HepG2 (cell line): Measurements from ENCODE around the gene NT5C1B. TPM values are rescaled to one million over a fixed set of nuclear protein-coding genes. Genes with fewer than 3 reads are reported as not detected.

Experiments used
- ATAC-seq: fragments of 200-7000 bp; cut with Tn5 transposase; 3 replicates; pipeline ENCODE4 v1.9.1; 2020; ENCODE audit warnings: mild to moderate bottlenecking, moderate library complexity
- BruUV-seq: library from RNA; stranded (reverse); fragments of 400-500 nt; replicated peaks from 2 replicates; lab custom pipeline; 2021; lab: Mats Ljungman, UMichigan
- CTCF ChIA-PET: fragments of 300-600 bp; formaldehyde crosslinking; extraction: SDS; loops from one replicate; lab custom pipeline; 2021; ENCODE audit warnings: low total read pairs, inconsistent platforms, low intra/inter-chr PET ratio; lab: Yijun Ruan, JAX
- POLR2A ChIA-PET: fragments of 350-600 bp; sonication (Branson Sonifier 250); formaldehyde crosslinking; loops from one replicate; lab custom pipeline; 2020; ENCODE audit warnings: antibody characterized with exemption, inconsistent platforms; lab: Yijun Ruan, JAX
- DNase-seq: peaks from one replicate; pipeline ENCODE4 v3.0.0-alpha.2; 2015; ENCODE audit warnings: low spot score
- FAIRE-seq: peaks from 3 replicates; lab custom pipeline; 2011; peaks lifted over from hg19 to GRCh38; lab: Jason Lieb, UNC
- H2AFZ ChIP-seq: one replicate; pipeline ENCODE4 v1.6.1; 2011; ENCODE audit warnings: low read length, inconsistent platforms
- H3K27ac ChIP-seq: fragments of 300-600 bp; 3 replicates; pipeline ENCODE4 v1.8.0; 2011; ENCODE audit warnings: mixed run types, mild to moderate bottlenecking, mixed read lengths, low read length, inconsistent platforms; ENCODE audit not compliant: insufficient read depth; ENCODE audit errors: extremely low read length
- H3K27me3 ChIP-seq, 2 experiments: fragments of 200-600 bp in 1 of 2; 2 replicates in 1 of 2; 3 replicates in 1 of 2; pipeline versions ENCODE4 v1.6.0 to v1.8.0; 2011; ENCODE audit warnings: low read length in 2 of 2, mild to moderate bottlenecking in 2 of 2, moderate library complexity in 2 of 2, inconsistent platforms in 1 of 2; ENCODE audit not compliant: insufficient read depth in 2 of 2, control insufficient read depth in 1 of 2
- H3K36me3 ChIP-seq, 2 experiments: fragments of 200-600 bp in 1 of 2; replicated peaks in 1 of 2; 2 replicates in 1 of 2; 3 replicates in 1 of 2; pipeline versions ENCODE4 v1.5.1 to v1.8.0; 2011; ENCODE audit warnings: low read length in 2 of 2, inconsistent platforms in 1 of 2; ENCODE audit not compliant: insufficient read depth in 2 of 2, control insufficient read depth in 1 of 2
- H3K4me1 ChIP-seq: 2 replicates; pipeline ENCODE4 v1.5.1; 2012; ENCODE audit warnings: low read length, inconsistent platforms; ENCODE audit not compliant: insufficient read depth
- H3K4me2 ChIP-seq: 2 replicates; pipeline ENCODE4 v1.6.0; 2011; ENCODE audit warnings: low read depth, low read length, inconsistent platforms
- H3K4me3 ChIP-seq, 3 experiments: fragments of 200-600 bp in 1 of 3; sonication (generic), shearing (Covaris generic) in 1 of 3; replicated peaks in 1 of 3; 2 replicates each; pipeline ENCODE4 v1.5.1; 2011 to 2016; ENCODE audit warnings: low read length in 3 of 3, inconsistent platforms in 2 of 3, low read depth in 2 of 3, mild to moderate bottlenecking in 2 of 3, control low read depth in 1 of 3, mixed read lengths in 1 of 3; ENCODE audit not compliant: insufficient read depth in 1 of 3
- H3K79me2 ChIP-seq: one replicate; pipeline ENCODE4 v1.6.1; 2011; ENCODE audit warnings: low read length, inconsistent platforms; ENCODE audit not compliant: insufficient read depth
- H3K9ac ChIP-seq: 2 replicates; pipeline ENCODE4 v1.6.0; 2011; ENCODE audit warnings: mild to moderate bottlenecking, low read depth, low read length, inconsistent platforms; ENCODE audit not compliant: insufficient read depth
- H3K9me3 ChIP-seq: 2 replicates; pipeline ENCODE4 v1.5.1; 2012; ENCODE audit warnings: mild to moderate bottlenecking, low read length
- H4K20me1 ChIP-seq: 2 replicates; pipeline ENCODE4 v1.6.0; 2011; ENCODE audit warnings: inconsistent platforms, mild to moderate bottlenecking, low read length, moderate library complexity; ENCODE audit not compliant: insufficient read depth
- ATRX ChIP-seq: sonication (generic); formaldehyde crosslinking; IDR thresholded peaks from 2 replicates; pipeline ENCODE4 v1.4.0; 2020; ENCODE audit warnings: missing genetic modification reagents, borderline replicate concordance
- CEBPB ChIP-seq: IDR thresholded peaks from 2 replicates; pipeline ENCODE4 v1.6.1; 2011; ENCODE audit warnings: low read depth, low read length, improper control_type of control experiment, borderline replicate concordance
- EHMT2 ChIP-seq: fragments of 200-600 bp; sonication (generic); IDR thresholded peaks from 2 replicates; pipeline ENCODE4 v1.7.0; 2017; ENCODE audit warnings: antibody characterized with exemption, low read depth, low read length, borderline replicate concordance
- NR2C2 ChIP-seq: sonication (generic); formaldehyde crosslinking; IDR thresholded peaks from 2 replicates; pipeline ENCODE4 v1.4.0; 2020; ENCODE audit warnings: missing genetic modification reagents, mild to moderate bottlenecking, moderate library complexity, borderline replicate concordance
- SNAI1 ChIP-seq: sonication (generic); formaldehyde crosslinking; IDR thresholded peaks from 2 replicates; pipeline ENCODE4 v1.5.0; 2020; ENCODE audit warnings: mild to moderate bottlenecking, missing genetic modification reagents, borderline replicate concordance
- TEAD2 ChIP-seq: sonication (generic); formaldehyde crosslinking; IDR thresholded peaks from 2 replicates; pipeline ENCODE4 v1.9.0; 2021; ENCODE audit warnings: missing genetic modification reagents
- XBP1 ChIP-seq: sonication (generic); formaldehyde crosslinking; IDR thresholded peaks from 2 replicates; pipeline ENCODE4 v1.5.0; 2020; ENCODE audit warnings: missing genetic modification reagents
- ZFP90 ChIP-seq: sonication (generic); formaldehyde crosslinking; IDR thresholded peaks from 2 replicates; pipeline ENCODE4 v1.8.0; 2022; ENCODE audit warnings: missing genetic modification reagents, mild to moderate bottlenecking, inconsistent platforms, borderline replicate concordance
- ZKSCAN8 ChIP-seq: IDR thresholded peaks from 2 replicates; pipeline ENCODE4 v1.6.1; 2016; ENCODE audit warnings: borderline replicate concordance, missing genetic modification reagents, missing compliant biosample characterization
- ZNF282 ChIP-seq: fragments of 450-650 bp; IDR thresholded peaks from 2 replicates; pipeline ENCODE4 v1.6.1; 2018; ENCODE audit not compliant: partially characterized antibody
- ZNF777 ChIP-seq: sonication (generic); formaldehyde crosslinking; IDR thresholded peaks from 2 replicates; pipeline ENCODE4 v1.4.0; 2020; ENCODE audit warnings: missing genetic modification reagents
- ZNF816 ChIP-seq: sonication (generic); formaldehyde crosslinking; IDR thresholded peaks from 2 replicates; pipeline ENCODE4 v1.8.0; 2022; ENCODE audit warnings: missing genetic modification reagents, mild to moderate bottlenecking, borderline replicate concordance
- WGBS: methylation state at CpG from one replicate; pipeline ENCODE4 v1.1.6; 2017; ENCODE audit warnings: low lambda C conversion rate; 5-methylcytosine and 5-hydroxymethylcytosine counted together
- in situ Hi-C: cut with HindIII; loops from 2 replicates; pipeline ENCODE4 v1.10.0; 2017; ENCODE audit warnings: low pct_unique_long_range_greater_than_20kb; ENCODE audit not compliant: extremely low pct_ligation_motif_present
- intact Hi-C: fragments of 100-400 bp; cut with micrococcal nuclease; formaldehyde crosslinking; loops from one replicate; pipeline ENCODE4 v1.10.0; 2022; ENCODE audit not compliant: unreplicated experiment
- polyA plus RNA-seq, 8 experiments: library from polyadenylated mRNA; depleted of rRNA in 3 of 8; stranded (reverse) in 7 of 8; unstranded in 1 of 8; fragments of >200 nt; fragmentation: Illumina TruSeq in 4 of 8; extraction: Trizol in 4 of 8; gene quantifications; 2 replicates each; pipeline versions ENCODE4 v1.2.1 to v1.2.3, GENCODE V29; 2011 to 2016; ENCODE audit warnings: low read depth in 4 of 8, missing spikeins in 1 of 8, mixed read lengths in 1 of 8; ENCODE audit not compliant: insufficient read depth in 1 of 8
- total RNA-seq, 5 experiments: library from RNA; depleted of rRNA; stranded (reverse); fragments of >200 nt; fragmentation: Illumina TruSeq; extraction: Trizol; gene quantifications; 2 replicates each; pipeline ENCODE4 v1.2.3, GENCODE V29; 2016; ENCODE audit warnings: low read depth in 1 of 5
- TF ChIP-seq, protein P1 (sequence below): IDR thresholded peaks from 2 replicates; pipeline ENCODE4 v1.6.1; 2016; ENCODE audit warnings: mild to moderate bottlenecking, missing biosample characterization, missing genetic modification reagents
- TF ChIP-seq, protein P2 (sequence below): fragments of 450-650 bp; IDR thresholded peaks from 2 replicates; pipeline ENCODE4 v1.6.1; 2016

The NT5C1B gene
- total and polyA plus RNA-seq, 2 of the 13 experiments (the other 11 are each of a cell fraction or from before 2014, with no cell fraction given), result not detected

DNA sequence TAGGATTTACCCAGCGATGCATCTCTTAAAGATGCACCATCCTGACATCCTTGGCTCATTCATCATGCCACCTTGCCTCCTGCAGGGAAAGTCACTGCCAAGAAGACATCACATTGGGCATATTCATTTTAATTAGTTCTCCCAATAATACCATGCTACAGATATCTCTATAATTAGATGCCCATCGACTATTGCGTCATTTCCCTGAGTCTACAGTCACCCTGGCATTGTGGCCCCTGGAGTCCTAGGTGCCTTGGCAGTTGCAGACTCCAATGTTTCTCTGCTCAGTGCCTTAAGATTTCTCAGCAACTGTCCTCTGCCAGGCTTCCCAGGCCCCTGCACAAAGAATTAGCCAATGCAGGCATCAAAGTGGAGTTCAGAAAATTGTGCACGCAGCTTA is 61.5 kb downstream of the NT5C1B start:
- DNase-seq, result no peak
- no peaks in the 10 kb centered on the region for H3K4me1 ChIP-seq
- H3K27me3 ChIP-seq, result peaks cover 2 to 15% of the 10 kb centered on the region in 2 experiments; a peak in 4 of 5 replicates
- TF ChIP-seq CEBPB, result peak; percentile 81
- TF ChIP-seq XBP1 (CRISPR knock-in tag), result no peak
- TF ChIP-seq, protein P1, sequence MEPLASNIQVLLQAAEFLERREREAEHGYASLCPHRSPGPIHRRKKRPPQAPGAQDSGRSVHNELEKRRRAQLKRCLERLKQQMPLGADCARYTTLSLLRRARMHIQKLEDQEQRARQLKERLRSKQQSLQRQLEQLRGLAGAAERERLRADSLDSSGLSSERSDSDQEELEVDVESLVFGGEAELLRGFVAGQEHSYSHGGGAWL (CRISPR knock-in tag), result no peak
- TF ChIP-seq ZNF777 (CRISPR knock-in tag), result no peak
- TF ChIP-seq ZNF816 (CRISPR knock-in tag), result no peak
- TF ChIP-seq ZFP90 (CRISPR knock-in tag), result no peak
- TF ChIP-seq, all 625 proteins: peak for 1
- no peak overlapping the region for H3K4me3 ChIP-seq
- 50% methylated on average over 4 of the region's 4 CpGs for WGBS
- no peak overlapping the region for H3K9ac ChIP-seq
- ChIA-PET CTCF (no interaction called here), POLR2A (no interaction called here)
- BruUV-seq, result no TSS peak
- H3K4me2 ChIP-seq, result no peak overlapping the region
- intact Hi-C loops, result loop anchor here (10.0 kb wide), 1 partner anchor 357 kb away; no protein-coding TSS in a partner anchor
- in situ Hi-C loops, result no loop called here
- no peak overlapping the region for H2AFZ ChIP-seq
- H3K27ac ChIP-seq, result no peak overlapping the region
- ATAC-seq, result no peak
- H4K20me1 ChIP-seq, result no peaks in the 10 kb centered on the region
- H3K9me3 ChIP-seq, result no peaks in the 10 kb centered on the region
- FAIRE-seq, result no peak
- H3K36me3 ChIP-seq, result no peaks in the 10 kb centered on the region
- H3K79me2 ChIP-seq, result no peaks in the 10 kb centered on the region

DNA sequence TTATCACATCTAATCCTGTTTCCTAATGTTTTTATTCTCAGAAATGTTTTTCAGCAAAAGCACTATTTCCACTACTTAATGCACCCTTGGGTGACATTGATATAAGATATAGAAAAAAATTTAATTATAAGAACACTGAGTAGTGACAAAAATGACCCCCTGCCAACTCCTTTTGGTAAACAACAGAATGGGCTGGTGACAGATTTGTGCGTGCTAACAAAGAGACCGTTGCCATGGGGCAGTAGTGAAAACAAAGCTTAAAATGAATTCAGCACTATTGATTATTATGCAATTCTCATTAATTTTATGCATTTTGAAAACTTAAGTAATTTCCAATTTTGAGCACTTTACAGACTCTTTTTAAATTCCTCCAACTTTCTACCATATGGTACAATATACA is 62.0 kb downstream of the NT5C1B start:
- Histone ChIP-seq H4K20me1 (no peaks in the 10 kb centered on the region), H3K27me3 (peaks cover 2 to 10% of the 10 kb centered on the region in 2 experiments; a peak in 4 of 5 replicates), H3K9me3 (no peaks in the 10 kb centered on the region), H3K9ac (no peak overlapping the region), H3K4me2 (no peak overlapping the region), H3K79me2 (no peaks in the 10 kb centered on the region), H2AFZ (no peak overlapping the region), H3K4me3 (no peak overlapping the region), H3K27ac (no peak overlapping the region), H3K36me3 (no peaks in the 10 kb centered on the region), H3K4me1 (no peaks in the 10 kb centered on the region)
- no peak for ATAC-seq
- TF ChIP-seq ATRX (no peak), ZKSCAN8 (CRISPR knock-in tag) (no peak), NR2C2 (CRISPR knock-in tag) (no peak), SNAI1 (CRISPR knock-in tag) (no peak), ZNF282 (no peak), TEAD2 (CRISPR knock-in tag) (no peak), EHMT2 (no peak)
- TF ChIP-seq, protein P2, sequence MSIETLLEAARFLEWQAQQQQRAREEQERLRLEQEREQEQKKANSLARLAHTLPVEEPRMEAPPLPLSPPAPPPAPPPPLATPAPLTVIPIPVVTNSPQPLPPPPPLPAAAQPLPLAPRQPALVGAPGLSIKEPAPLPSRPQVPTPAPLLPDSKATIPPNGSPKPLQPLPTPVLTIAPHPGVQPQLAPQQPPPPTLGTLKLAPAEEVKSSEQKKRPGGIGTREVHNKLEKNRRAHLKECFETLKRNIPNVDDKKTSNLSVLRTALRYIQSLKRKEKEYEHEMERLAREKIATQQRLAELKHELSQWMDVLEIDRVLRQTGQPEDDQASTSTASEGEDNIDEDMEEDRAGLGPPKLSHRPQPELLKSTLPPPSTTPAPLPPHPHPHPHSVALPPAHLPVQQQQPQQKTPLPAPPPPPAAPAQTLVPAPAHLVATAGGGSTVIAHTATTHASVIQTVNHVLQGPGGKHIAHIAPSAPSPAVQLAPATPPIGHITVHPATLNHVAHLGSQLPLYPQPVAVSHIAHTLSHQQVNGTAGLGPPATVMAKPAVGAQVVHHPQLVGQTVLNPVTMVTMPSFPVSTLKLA, result no peak
- intact Hi-C loops, result loop anchor here (10.0 kb wide), 1 partner anchor 357 kb away; no protein-coding TSS in a partner anchor
- no TSS peak for BruUV-seq
- in situ Hi-C loops, result no loop called here
- WGBS, result 35% methylated on average over 2 of the region's 2 CpGs
- no peak for DNase-seq
- ChIA-PET POLR2A (no interaction called here), CTCF (no interaction called here)
- FAIRE-seq, result no peak
